HL-60 (cell line): ENCODE results near the gene TTC21A.

ENCODE experiments used
- CTCF ChIP-seq: IDR thresholded peaks from one replicate; pipeline ENCODE4 v1.5.1; 2011; ENCODE audit warnings: low read length, control low read depth, inconsistent platforms; ENCODE audit not compliant: insufficient read depth
- POLR2AphosphoS5 ChIP-seq: IDR thresholded peaks from 2 replicates; pipeline ENCODE4 v1.6.1; 2012; ENCODE audit warnings: low read depth
- REST ChIP-seq: IDR thresholded peaks from 2 replicates; pipeline ENCODE4 v1.6.1; 2012; ENCODE audit warnings: low read depth; ENCODE audit not compliant: insufficient replicate concordance

GRCh38 chr3:39108200-39108710 lies 775 bp downstream of the TTC21A start:
- no peak for TF ChIP-seq POLR2AphosphoS5
- no peak for TF ChIP-seq CTCF
- TF ChIP-seq REST = no peak
